HG02759 (cell line): Measurements from ENCODE around the gene PPL.
"Not testable (repeated sequence)": the region's sequence is repeated elsewhere in the genome, so short reads cannot be mapped to it uniquely, and the experiment has no call there.

Experiments used
- ATAC-seq: cut with Tn5 transposase; IDR thresholded peaks from one replicate; pipeline ENCODE4 v1.9.1; 2021; ENCODE audit warnings: mild to moderate bottlenecking, moderate library complexity; ENCODE audit not compliant: unreplicated experiment

Gene PPL

DNA sequence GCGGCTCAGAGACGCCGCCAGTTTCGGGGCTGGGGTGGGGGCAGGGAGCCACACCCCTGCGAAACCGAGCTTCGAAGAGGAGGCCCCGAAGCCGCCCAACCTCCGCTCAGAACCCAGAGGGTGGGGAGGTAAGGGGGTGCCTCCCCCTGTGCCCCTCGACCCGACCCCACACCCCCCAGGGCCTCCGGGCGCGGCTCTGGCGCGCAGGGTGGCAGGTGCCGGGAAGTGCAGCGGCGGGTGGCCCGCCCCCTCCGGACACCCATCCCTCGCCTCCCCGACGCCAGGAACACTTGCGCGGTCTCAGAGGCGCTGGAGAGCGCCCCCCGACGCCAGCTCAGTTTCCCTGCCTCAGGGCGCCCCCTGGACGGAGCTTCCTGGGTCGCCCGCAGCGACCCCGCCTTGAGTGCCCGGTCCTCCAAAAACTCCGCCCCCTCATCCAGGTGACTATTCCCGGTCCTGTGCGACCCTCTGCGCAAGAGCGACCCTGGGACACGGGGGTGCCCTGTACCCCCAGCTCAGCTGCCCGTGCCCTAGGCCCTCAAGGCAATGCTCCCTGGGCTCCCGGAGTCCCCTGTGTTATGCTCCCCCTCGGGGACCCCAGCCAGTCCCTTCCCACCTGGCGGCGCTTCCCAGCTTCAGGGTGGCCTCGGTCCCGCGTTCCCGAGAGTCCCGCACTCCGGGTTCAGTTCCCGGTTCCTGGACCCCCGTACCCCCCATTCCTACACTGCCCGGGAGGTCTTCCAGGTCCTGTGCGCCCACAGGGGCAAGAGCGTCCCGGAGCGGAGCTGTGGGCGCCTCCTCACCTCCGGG is 562 bp downstream of the PPL start:
- ATAC-seq, result peak; percentile 14

DNA sequence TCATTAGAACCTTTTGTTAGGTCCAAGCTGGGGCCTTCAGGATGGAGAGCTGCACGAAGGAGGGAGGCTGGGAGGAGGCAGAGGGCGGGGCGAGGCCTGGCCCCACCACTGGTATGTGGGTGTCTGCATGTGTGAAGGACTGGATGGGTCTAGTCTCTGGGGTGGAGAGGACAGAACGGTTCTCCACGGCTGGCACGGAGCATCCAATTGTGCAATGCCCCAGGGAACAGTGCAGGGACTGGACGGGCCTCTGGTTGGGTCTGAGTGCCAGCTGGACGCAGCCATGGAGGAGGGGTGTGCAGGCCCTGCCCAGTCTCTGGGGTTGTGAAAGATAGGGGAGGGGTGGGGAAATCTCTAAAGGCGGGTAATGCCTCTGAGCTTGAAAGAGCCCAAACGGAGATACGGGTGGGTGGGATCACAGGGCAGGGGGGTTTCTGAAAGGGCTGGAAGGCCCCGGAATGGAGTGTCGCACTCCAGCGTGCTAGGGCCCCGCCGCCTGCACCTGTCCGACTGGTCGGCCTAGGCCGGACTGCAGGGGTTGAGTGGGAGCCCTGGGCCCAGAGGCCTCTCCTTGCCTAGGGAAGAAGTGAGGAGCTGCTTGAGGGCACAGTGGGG is 1.6 kb downstream of the PPL start:
- ATAC-seq, result no peak

DNA sequence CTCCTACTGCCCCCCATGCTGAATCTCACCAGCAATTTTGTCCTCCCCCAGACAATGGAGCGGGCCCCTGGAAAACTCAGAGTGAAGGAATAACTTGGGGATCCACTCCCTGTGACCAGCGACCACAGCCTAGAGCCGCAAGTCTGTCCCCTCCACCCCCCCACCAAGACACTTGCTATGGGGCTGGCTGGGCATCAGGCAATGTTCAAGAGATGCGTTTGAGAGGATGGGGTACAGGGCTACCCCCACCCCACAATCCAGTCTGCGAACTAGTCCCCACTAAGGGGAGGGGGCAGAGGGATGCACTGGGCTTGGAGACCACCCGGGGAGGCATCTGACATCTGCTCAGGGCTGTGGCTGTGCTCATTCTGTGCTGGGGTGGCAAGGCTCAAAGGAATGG is 2.4 kb downstream of the PPL start:
- no peak for ATAC-seq

DNA sequence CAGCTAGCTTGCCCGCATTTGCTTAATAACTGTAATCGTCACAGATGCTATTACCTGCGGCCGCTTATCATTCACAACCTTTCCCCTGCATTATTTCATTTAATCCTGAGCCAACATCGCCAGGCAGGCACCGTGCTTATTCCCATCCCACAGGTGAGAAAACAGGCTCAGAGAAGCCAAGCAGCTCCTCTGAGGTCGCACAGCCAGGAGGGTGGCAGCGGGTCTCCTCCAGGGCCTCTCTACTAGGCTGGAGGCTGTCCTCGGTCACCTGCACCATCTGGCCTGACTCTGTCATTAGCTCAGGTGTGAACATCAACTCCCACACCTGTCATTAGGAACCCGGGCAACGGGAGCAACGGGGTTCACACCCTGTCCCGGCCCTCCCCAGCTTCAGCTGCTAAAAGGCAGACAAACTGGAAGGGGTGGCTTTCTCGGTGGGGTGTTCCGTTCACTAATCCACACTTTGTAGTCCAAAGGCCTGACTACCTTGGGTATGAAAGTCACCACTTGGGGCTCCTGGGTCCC is 3.0 kb downstream of the PPL start:
- ATAC-seq, result no peak

DNA sequence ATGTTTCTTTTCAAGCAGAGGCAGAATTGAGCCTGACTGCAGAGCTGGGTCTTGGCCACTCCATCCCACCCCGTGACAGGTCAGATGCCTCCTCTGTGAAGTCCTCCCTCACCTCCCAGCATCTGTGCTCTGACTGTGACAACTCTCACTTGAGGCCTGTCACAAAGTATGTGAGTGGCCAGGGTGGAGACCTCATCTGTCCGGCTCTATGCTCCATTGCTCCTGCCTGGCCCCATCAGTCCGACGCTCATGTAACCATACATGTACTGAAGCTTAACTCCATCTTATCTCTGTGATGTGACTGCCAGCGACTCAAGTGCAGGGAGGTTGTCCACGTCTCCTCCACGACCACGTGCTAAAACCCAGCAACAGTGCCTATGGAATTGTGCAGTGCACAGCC is 3.5 kb downstream of the PPL start:
- ATAC-seq, result no peak

DNA sequence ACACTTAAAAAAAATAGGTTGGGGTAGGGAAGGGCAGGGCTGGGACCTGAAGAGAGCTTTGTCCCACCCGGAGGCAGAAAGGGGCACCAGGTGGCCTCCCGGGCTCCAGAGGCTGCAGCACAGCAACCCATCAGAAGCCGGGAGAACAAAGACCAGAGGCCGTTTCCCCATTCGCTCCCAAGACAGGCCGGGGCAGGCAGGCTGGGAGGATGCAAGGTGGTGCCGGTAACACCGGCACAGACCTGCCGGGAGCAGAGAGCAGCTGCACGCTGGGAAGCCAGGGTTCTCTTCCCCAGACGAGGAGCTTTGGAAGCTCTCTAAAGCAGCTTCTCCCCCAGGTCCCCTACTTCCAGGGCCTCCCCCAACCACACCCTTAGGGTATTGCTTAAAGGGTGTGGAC is 5.6 kb downstream of the PPL start:
- ATAC-seq, result no peak

DNA sequence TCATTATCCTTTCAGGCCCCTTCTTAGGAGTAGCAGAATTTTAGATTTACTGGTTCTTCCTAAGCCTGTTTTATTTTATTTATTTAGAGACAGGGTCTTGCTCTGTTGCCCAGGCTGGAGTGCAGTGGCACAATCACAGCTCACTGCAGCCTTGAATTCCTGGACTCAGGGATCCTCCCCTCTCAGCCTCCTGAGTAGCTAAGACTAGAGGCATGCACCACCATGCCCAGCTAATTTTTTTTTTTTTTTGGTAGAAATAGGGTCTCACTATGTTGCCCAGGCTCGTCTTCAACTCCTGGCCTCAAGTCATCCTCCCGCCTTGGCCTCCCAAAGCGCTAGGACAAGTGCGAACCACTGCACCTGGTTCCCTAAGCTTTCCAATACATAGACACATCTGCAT is 7.3 kb downstream of the PPL start:
- ATAC-seq, result not testable (repeated sequence)

DNA sequence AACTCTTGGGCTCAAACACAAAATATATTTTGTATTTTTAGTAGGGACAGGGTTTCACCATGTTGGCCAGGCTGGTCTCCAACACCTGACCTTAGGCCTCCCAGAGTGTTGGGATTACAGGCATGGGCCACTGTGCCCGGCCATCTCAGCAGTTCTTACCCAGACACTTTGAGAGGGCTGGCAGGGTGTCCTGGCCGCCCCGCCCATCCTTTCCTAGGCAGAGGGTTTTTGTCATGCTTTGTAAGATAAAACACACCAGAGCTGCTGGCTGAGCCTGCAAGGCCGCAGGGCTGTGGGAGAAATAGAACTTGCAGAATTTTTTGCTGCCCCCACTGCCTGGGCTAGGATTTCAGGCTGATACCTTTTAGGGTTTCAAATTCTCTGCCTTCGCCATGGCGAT is 8.7 kb downstream of the PPL start:
- no peak for ATAC-seq

DNA sequence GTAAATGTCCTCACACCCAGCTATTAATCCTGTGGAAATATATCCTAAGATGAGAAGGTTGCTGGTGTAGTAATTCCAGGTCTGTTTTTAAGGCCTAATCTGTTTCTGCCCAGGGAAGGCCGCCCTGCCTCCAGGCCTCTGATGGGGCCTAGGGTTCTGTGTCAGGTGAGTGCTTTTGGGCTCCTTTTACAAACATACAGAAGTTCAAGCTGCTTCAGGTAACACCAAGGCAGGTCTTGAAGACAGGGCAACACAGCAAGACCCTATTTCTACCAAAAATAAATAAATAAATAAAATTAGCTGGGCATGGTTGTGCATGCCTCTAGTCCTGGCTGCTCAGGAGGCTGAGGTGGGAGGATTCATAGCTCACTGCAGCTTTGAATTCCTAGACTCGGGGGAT is 9.3 kb downstream of the PPL start:
- ATAC-seq, result no peak

DNA sequence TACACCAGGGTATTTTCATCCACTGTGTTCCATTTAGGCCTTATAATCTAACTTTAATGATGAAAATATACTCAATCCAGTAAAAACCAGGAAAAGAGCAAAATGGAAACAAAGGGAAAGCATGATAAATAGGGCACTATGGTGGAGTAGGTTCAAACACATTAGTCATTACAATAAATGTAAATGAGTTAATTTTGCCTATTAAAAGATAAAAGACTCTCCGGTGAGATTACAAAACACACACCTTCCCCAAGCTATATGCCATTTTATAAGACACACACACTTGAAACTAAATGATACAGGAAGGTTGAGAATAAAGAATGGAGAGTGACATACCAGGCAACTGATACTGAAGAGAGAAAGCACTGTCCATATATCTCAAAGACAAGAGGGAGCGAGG is 10.0 kb downstream of the PPL start:
- no peak for ATAC-seq

DNA sequence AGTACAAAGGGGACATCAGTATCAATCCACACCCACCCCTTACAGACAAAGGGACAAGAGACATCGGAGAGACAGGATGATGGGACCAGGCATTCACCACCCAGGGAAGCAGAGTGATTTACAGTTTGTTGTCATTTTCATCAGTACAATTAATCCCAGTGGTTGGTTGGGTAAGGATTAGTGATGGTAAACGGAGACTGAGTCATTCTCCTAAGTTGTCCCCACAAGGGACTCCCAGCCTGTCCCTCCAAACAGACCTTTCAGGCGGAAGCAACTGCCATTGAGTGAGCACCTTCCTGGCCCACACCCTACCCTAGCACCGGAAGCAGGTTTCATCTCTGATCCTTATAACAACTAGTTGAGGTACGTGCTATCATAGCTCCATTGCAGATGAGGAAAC is 11.2 kb downstream of the PPL start:
- ATAC-seq, result no peak

DNA sequence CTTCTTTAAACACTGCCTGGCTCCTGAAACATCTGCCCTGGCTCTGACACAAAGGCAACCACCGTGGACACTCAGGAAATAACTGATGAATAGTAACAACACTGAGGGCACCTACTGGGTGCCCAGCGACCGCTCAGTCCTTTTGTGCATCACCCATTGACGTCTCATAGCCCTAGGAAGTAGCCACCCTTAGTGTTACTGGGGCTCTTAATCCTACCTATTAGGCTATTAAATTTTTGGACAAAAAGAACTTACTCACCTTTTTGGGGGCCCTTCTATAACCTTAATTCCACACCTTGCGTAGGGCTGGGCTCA is 11.7 kb downstream of the PPL start:
- ATAC-seq, result no peak

DNA sequence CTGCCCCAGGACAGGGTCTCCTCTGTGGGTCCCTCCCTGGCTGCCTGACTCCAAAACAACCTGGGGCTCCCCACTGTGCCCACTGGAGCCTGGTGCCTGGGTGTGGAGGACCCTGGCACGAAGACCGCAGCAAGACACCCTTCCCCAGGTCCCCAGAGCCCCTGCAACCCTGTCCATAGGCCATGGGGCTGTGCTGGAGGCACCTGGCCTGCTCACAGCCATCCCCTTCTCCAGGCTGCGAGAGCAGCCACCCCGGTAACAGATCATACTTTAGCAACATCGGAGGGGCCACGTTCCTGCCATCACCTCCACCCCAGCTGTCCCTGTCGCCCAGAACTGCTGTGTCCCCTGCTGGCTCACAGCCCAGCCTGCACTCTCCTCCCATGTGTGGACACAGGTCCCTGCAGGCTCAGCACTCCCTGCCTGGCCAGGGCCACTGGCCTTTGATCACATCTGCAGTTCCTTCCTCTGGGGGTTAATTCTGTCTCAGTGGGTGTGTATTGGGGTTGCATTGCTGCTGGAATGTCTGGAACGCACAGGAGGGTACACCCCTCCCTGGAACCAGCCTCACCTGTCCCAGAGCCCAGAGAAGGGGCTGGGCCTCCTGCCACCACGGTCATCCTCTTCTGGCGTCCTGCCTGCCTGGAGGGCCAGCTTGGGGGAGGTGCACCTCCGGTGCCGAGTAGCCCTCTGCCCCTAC is 12.2 kb downstream of the PPL start:
- ATAC-seq, result no peak

DNA sequence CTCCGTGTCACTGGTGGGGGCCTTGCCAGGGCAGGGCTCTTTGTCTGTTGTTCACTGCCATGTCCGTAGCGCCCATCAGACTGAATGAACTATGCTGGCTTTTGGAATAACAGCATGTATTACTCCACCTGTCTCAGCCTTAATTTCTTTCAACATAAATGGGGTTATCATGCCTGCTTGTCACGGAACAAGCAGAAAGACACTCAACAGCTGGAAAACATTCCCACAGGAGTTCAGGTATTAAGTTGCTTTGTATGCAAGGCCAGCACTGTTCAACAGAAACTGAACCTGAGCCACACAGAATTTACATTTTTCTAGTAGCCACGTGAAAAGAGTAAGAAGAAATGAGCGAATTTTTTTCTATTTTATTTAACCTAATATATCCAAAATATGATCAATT is 13.1 kb downstream of the PPL start:
- ATAC-seq, result no peak

DNA sequence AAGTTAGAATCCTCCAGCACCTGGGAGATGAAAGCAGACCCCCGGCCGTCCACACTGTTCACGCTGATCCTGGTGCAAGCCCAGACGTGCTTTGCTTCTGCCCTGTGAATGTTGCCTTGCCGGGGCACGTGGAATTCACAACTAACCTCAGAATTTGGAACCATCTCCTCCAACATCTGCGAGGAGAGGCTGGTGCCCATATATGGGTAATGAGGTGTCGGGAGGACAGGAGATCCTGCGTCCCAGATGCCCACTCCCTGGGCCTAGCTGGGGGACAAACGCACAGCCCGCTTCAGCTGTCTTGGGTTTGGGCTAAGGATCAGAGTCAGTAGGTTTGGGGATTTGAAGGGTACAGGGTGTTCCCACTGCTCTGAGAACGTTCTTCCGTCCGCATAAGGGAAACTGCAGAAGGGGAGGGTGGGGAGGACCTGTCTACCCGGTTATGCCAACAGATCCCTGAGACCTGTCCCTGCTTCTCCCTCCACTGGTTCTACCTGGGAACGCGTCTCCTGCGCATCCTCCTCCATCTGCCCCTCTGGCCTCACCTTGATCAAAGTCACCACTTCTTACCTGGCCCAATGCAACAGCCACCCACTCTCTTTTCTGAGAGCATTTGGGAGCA is 14.1 kb downstream of the PPL start:
- no peak for ATAC-seq

DNA sequence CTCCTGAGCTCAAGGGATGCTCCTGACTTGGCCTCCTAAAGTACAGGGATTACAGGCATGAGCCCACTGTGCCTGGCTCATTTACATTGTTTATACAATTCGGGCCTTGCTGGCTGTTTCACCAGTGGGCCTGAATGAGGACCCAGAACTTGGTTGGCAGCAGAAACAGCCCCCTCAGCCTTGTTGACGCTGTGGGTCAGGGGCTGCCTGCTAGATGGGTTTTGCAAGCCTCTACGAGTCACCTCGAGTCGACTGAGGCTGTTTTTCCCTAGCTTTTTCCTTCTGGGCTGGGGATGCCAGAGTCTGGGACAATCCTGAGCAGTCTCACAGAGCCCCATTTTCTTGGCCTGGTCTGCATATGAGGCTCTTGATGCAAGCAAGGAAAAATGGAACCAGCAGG is 16.1 kb downstream of the PPL start:
- ATAC-seq, result no peak

DNA sequence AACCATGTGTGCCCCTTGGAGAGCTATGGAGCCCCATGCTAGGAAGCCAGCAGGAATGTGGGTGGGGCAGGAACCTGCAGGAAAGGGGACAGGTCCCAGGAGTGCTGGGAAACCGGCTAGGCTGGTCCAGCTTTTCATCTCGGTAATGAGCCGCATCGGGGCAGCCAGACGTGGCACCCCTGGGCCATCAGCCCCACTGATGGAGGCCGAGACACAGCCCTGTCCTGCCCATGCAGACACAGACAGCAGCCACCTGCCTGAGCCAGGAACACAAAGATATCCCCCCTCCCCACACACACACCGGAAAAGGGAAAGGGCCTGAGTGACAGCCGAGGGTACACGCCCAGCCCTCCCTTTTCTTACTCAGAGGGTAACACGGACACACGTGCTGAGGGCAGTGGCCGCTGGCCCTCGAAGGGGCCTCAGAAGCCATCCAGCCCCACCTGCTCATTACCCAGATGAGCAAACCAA is 18.1 kb downstream of the PPL start:
- ATAC-seq, result no peak

DNA sequence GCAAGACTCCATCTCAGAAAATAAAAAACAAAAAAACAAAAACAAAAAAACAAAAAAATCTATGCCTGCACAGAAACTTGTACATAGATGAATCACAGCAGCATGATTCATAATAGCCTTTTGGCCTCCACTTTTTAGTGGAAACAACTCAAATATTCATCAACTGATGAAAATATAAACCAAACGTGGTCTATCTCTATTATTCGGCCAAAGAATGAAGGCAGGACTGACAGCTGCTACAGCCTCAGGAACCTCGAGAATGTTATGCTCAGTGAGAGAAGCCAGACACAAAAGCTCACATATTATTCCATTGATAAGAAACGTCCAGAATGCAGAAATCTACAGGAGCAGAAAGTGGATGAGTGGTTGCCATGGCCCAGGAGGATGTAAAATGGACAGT is 19.8 kb downstream of the PPL start:
- no peak for ATAC-seq

DNA sequence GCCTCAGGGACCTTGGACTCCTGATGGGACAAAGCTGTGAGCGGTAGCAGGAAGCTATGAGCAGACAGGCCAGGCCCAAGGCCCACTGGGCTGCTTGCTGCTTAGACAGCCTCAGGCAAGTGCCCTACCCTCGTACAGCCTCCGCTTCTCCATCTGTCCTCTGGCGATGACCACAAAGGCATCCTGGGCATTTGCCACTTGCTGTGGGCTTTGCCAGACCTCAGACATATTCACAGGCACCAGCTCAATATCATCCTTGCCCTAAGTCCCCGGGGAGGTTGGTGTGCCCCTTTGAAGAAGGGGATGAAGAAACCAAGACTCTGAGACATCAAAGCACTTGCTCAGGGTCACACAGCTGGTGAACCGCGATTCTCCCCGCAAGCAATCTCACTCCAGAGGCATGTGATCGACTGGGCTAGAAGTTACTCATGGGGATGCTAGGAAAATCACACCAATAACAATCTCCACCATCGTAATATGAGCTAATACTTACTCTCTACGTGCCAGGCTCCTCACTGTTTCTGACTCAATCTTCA is 21.7 kb downstream of the PPL start:
- no peak for ATAC-seq

DNA sequence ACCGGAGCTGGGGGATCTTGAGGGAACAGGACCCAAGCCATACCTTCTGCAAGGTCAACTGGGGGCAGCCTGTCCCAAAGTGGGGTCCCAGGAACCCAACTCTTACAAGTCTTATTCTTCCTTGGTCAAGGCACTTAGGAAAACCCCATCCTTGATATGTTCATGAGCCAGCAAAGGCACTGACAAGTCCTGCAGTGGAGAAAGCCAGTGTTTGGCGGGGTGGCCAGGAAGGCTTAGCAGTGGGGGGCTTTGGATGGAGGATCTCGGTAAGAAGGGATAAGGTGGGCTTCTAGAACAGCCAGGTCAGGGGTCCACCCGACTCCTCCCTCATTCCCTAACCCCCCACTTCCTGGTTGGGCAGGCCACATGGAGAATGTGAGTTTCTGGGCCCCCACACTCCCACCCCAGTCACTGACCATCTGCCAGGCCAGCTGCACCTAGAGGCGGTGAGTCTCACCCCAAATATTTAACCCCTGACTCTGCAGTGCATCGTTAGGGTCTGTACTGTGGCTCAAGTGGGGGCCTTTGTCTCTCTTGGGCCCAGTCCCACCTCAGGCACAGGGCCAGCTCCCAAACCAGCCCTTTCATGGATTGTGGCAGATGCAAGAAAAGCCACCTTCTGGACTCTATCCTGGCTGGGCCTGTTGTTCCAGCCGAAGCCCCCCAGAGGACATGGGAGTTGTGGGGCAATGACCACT is 22.3 kb downstream of the PPL start:
- no peak for ATAC-seq
